SKM-1 (cell line): ENCODE data around the gene NUP43.
"Not testable (repeated sequence)": the region's sequence is repeated elsewhere in the genome, so short reads cannot be mapped to it uniquely, and the experiment has no call there.

Experiments
- DNase-seq: peaks from one replicate; lab custom pipeline; 2025; ENCODE audit not compliant: unreplicated experiment; lab: John Stamatoyannopoulos, UW

NUP43 gene

GRCh38 chr6:149749594-149750135, 3.3 kb upstream of the NUP43 start, which contains the start of gene PCMT1:
Gene PCMT1, plus strand, starts transcription at chr6:149749741. Its CDS starts 161 bp downstream, at chr6:149749902.
- DNase-seq, result peak; percentile 84

GRCh38 chr6:149749082-149749593, 2.8 kb upstream of the NUP43 start:
- not testable (repeated sequence) for DNase-seq

GRCh38 chr6:149745252-149745651, 1.1 kb downstream of the NUP43 start:
- DNase-seq, result not testable (repeated sequence)

- no peak for DNase-seq
Measured at GRCh38 chr6:149734915-149735314, 11.4 kb downstream of the NUP43 start.

- no peak for DNase-seq
Measured at GRCh38 chr6:149733089-149733720, 13.1 kb downstream of the NUP43 start.

- no peak for DNase-seq
Measured at GRCh38 chr6:149729824-149730223, 16.5 kb downstream of the NUP43 start.

GRCh38 chr6:149728499-149729234, 17.7 kb downstream of the NUP43 start:
- no peak for DNase-seq

DNA sequence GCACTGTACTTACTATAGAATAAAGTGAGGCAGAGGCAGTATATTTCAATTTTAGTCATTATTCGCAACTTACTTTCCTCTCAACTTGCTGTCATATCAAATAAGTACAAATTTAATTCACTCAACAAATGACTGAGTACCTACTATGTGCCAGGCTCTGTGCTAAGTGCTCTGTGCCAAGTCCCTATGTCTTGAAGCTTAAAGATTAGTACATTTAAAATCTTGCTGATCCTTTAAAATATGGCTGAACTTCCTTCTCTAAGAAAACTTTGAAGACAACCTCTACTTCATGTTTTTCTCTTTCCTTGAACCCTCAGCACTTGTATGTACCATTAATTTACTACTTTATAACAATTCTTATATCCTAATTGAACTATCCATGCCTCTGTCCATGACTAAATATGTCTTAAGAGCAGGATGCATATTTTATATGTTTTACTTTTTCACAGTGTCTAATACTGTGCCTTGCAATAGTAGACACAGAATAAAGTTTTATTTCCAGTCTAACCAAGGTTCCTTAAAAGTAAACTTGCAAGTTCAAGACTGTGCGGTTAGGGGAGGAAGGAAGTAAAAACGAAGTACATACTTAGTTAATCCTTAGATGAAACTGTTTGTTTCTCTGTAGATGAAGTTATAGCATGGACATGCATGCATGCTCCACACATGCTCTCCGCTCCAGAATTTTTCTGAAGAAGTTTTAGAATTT, 18.4 kb downstream of the NUP43 start:
- no peak for DNase-seq

- no peak for DNase-seq
Measured at GRCh38 chr6:149725785-149726184, 20.5 kb downstream of the NUP43 start.

DNA sequence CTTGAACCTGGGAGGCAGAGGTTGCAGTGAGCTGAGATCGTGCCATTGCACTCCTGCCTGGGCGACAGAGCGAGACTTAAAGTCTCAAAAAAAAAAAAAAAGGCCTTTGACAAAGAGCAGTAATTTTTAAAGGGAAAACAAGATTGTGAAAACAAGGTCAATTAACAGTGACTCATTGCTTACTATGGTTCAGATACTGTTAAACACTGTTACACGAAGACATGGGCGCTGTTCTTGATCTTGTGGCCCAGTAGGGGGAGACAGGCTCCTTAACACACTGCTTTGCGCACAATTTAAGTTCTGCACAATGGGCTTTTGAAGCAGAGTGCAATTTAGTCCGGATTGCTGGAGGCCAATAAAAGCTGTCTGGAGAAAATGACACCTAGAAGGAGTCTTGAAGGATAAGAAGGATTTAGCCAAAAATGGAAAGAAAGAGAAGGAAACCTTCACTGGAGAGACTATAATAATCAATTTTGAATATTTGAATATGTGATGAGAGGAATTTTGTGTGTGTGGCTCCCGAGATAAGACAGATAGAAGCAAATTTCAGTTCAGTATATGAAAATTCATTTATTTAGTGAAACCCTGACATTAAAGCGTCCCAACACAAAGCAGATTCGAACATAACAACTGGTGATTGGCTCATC, 22.4 kb downstream of the NUP43 start:
- DNase-seq, result no peak

DNA sequence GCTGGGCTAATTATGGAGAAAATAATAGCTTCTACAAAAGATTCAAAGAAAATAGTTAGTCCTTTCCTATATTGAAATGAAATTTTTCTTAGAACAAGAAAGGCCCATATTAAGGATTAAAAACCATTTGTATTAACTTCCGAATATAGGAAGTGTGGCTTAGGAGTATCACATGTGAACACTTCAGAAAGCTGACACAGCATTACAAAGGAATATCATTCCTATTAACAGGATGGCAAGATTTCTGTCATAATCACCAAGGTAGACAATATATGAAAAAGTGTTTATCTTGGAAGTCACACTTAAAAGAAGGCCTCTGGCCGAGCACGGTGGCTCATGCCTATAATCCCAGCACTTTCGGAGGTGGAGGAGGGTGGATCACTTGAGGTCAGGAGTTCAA, 23.1 kb downstream of the NUP43 start:
- DNase-seq, result no peak

GRCh38 chr6:149719531-149719930, 26.8 kb downstream of the NUP43 start:
- DNase-seq, result no peak

- peak; percentile 54 for DNase-seq
Measured at GRCh38 chr6:149717588-149718458, 28.5 kb downstream of the NUP43 start, which contains the start of gene LATS1. Gene LATS1, minus strand, starts transcription at chr6:149718101. Its CDS starts 15,975 bp downstream, at chr6:149702126.

DNA sequence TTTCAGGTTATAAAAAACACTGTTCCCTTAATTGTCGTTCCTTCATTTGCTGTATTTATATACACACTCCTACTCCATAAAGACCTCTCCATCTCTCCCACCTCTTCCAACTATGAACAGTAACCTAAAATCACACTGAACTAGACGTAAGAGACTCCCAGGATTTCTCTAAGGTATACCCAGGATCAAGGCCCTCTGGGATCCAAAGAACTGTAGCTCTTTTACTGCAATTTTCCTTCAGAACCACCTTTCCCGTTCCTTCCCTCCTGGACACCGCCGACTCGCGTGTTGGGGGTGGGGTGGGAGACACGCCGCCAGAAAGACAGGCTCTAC, 29.1 kb downstream of the NUP43 start:
- DNase-seq, result no peak

GRCh38 chr6:149716181-149716963, 30.0 kb downstream of the NUP43 start:
- no peak for DNase-seq

DNA sequence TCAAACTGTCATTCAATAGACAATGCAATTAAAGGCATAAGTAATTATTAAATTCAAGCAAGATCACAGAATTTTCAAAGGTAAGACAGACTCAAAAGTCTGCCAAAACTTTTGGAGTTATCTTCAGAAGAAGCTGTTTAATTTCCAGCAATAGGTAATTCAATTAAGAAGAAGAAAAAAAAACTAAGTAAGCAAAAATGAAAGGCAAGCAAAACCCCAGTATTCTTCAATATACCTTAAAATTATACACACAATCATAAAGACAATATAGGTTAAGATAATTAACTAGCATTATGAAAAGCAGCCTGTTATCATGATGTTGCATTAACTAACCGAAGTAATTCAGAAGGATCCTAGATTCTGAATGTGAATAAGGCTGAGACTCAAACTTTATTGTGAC, 31.9 kb downstream of the NUP43 start:
- DNase-seq, result no peak

GRCh38 chr6:149711711-149712110, 34.6 kb downstream of the NUP43 start:
- DNase-seq, result no peak

GRCh38 chr6:149701714-149702113, 44.6 kb downstream of the NUP43 start:
- no peak for DNase-seq

GRCh38 chr6:149699150-149699549, 47.2 kb downstream of the NUP43 start:
- no peak for DNase-seq
